ENCODE data around the gene CNGB1.

Gene CNGB1

DNA sequence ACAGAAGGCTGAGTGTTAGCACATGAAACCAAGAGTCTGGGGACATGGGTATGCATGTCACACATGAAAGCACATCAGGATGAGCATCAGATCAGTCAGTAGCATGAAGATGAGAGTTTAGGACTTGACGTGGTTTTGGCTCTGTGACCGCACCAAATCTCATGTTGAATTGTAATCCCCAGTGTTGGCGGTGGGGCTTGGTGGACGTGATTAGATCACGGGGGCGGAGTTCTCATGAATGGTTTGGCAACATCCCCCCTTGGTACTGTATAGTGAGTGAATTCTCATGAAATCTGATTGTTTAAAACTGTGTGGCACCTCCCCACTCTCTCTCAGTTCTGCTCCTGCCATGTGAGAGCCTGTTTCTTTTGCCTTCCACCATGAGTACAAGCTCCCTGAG is 46.4 kb downstream of the CNGB1 start:
- in situ Hi-C loops (cut with HindIII; ENCODE audit: low pct_ligation_motif_present, low sequenced_read_pairs) = no loop called here

GRCh38 chr16:57923841-57924240 is 47.1 kb downstream of the CNGB1 start:
- no peak overlapping the region for H3K27ac ChIP-seq
- TF ChIP-seq CTCF (IDR thresholded peaks at IDR 0.05; ENCODE audit: low read depth, low read length, missing control alignments) = no peak
- no peaks in the 10 kb centered on the region for H3K36me3 ChIP-seq (replicated peaks)
- H3K4me3 ChIP-seq (ENCODE audit: low read depth, low read length) = no peak overlapping the region
- no peaks in the 10 kb centered on the region for H3K27me3 ChIP-seq (replicated peaks)
- in situ Hi-C loops (cut with HindIII; ENCODE audit: low pct_ligation_motif_present, low sequenced_read_pairs) = no loop called here
- DNase-seq = no peak

More for the DNA sequence above, 46.4 kb downstream of the CNGB1 start:
- no peaks in the 10 kb centered on the region for H3K27me3 ChIP-seq (replicated peaks)
- no peak overlapping the region for H3K27ac ChIP-seq
- H3K36me3 ChIP-seq (replicated peaks) = no peaks in the 10 kb centered on the region
- TF ChIP-seq CTCF (IDR thresholded peaks at IDR 0.05; ENCODE audit: low read depth, low read length, missing control alignments) = no peak
- no peak overlapping the region for H3K4me3 ChIP-seq (ENCODE audit: low read depth, low read length)
- DNase-seq = no peak

- DNase-seq = no peak
Observed at GRCh38 chr16:57923418-57923817, 47.5 kb downstream of the CNGB1 start.

DNA sequence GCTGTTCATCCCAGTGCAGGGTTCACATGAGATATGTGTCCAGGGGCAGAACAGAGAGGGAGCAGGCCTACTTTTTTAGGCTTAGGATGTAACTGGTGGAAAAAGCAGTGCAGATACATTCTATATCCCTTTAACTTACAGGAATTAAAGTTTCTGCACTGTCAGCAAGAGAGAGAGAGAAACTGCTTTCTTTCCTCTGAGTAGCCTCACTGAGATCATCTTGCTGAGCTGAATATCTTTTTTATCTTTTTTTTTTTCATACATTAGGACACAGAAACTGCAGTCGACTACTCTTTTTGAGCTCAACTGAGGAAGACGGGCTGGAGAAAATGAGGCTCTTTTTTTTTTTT is 50.1 kb downstream of the CNGB1 start:
- TF ChIP-seq CTCF (IDR thresholded peaks at IDR 0.05; ENCODE audit: low read depth, low read length, missing control alignments) = no peak
- Histone ChIP-seq H3K4me3 (ENCODE audit: low read depth, low read length) (no peak overlapping the region), H3K36me3 (replicated peaks) (no peaks in the 10 kb centered on the region), H3K27ac (no peak overlapping the region), H3K27me3 (replicated peaks) (no peaks in the 10 kb centered on the region)
- DNase-seq = no peak
- in situ Hi-C loops (cut with HindIII; ENCODE audit: low pct_ligation_motif_present, low sequenced_read_pairs) = no loop called here

More at GRCh38 chr16:57923418-57923817, 47.5 kb downstream of the CNGB1 start:
- TF ChIP-seq CTCF (IDR thresholded peaks at IDR 0.05; ENCODE audit: low read depth, low read length, missing control alignments) = no peak
- in situ Hi-C loops (cut with HindIII; ENCODE audit: low pct_ligation_motif_present, low sequenced_read_pairs) = no loop called here
- Histone ChIP-seq H3K27me3 (replicated peaks) (no peaks in the 10 kb centered on the region), H3K4me3 (ENCODE audit: low read depth, low read length) (no peak overlapping the region), H3K27ac (no peak overlapping the region), H3K36me3 (replicated peaks) (no peaks in the 10 kb centered on the region)

- no peak for DNase-seq
- Histone ChIP-seq H3K4me3 (ENCODE audit: low read depth, low read length) (no peak overlapping the region), H3K27me3 (replicated peaks) (no peaks in the 10 kb centered on the region), H3K36me3 (replicated peaks) (no peaks in the 10 kb centered on the region), H3K27ac (no peak overlapping the region)
- no peak for TF ChIP-seq CTCF (IDR thresholded peaks at IDR 0.05; ENCODE audit: low read depth, low read length, missing control alignments)
- in situ Hi-C loops (cut with HindIII; ENCODE audit: low pct_ligation_motif_present, low sequenced_read_pairs) = no loop called here
Observed at GRCh38 chr16:57920215-57920879, 50.6 kb downstream of the CNGB1 start.

DNA sequence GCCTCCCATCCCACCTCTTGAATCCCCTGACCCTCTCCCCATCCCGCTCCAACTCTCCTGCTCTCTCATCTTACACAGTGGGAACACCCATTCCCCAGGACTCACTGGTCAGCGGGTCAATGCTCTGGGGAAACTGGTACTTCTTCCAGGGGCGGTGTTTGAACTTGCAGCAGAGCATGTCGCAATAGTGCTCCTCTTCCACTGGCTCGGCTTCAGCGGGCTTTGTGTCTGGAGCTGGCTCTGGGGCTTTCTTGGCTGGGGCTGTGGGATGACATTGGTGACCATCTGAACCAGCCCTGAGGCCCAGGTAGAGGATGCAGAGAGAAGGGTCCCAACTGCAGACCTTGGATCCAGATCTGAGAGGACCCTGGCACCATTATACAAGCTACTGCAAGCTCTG is 51.9 kb downstream of the CNGB1 start:
- Histone ChIP-seq H3K4me3 (ENCODE audit: low read depth, low read length) (no peak overlapping the region), H3K27ac (no peak overlapping the region), H3K36me3 (replicated peaks) (no peaks in the 10 kb centered on the region), H3K27me3 (replicated peaks) (no peaks in the 10 kb centered on the region)
- in situ Hi-C loops (cut with HindIII; ENCODE audit: low pct_ligation_motif_present, low sequenced_read_pairs) = no loop called here
- no peak for DNase-seq
- TF ChIP-seq CTCF (IDR thresholded peaks at IDR 0.05; ENCODE audit: low read depth, low read length, missing control alignments) = no peak

All from brain microvascular endothelial cell (primary cell).